Vagina (tissue), 2 donors: ENCODE measurements around the gene UBTD2.

ENCODE experiments used
- CTCF ChIP-seq, 3 experiments: fragments of 450-650 bp in 2 of 3; fragments of 200-600 bp in 1 of 3; sonication (generic) in 1 of 3; IDR thresholded peaks; one replicate each; pipeline ENCODE4 v1.5.1; 2017 to 2019; ENCODE audit warnings: antibody characterized with exemption in 3 of 3, mild to moderate bottlenecking in 2 of 3, moderate library complexity in 2 of 3
- POLR2A ChIP-seq, 2 donors: fragments of 450-650 bp; IDR thresholded peaks; one replicate each; pipeline ENCODE4 v1.6.1; 2017; ENCODE audit warnings: antibody characterized with exemption in 2 of 2, mild to moderate bottlenecking in 2 of 2, moderate library complexity in 2 of 2

DNA sequence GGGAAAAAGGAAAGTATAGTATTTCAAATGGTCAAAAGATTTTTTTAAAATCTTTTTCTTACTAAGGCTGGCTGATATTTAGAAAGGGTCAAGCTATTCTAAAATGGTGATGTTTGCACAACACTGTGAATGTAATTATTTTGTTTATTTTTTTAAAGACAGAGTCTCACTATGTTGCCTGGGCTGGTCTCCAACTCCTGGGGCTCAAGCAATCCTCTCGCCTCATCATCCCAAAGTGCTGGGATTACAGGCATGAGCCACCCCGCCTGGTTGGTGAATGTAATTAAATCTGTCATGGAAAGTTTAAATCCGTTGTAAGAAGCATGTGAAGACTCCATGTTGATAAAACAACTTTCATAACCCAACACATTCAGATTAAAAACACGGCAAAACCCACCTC lies 2.6 kb downstream of the UBTD2 start:
- TF ChIP-seq CTCF (IDR thresholded peaks at IDR 0.05) (no peak), POLR2A (IDR thresholded peaks at IDR 0.05) (no peak)
